AG04450 (cell line): ENCODE measurements around the gene CHAF1B. TPM values are rescaled to one million over a fixed set of nuclear protein-coding genes. Genes with fewer than 3 reads are reported as not detected.
"Not testable (repeated sequence)": the region's sequence is repeated elsewhere in the genome, so short reads cannot be mapped to it uniquely, and the experiment has no call there.

ENCODE experiments used
- CTCF ChIA-PET: fragments of 300-600, 350-600 bp; formaldehyde crosslinking; extraction: SDS; loops from one replicate; lab custom pipeline; 2022; ENCODE audit warnings: antibody characterized with exemption, inconsistent platforms; lab: Charles Lee
- POLR2A ChIA-PET: fragments of 350-600 bp; formaldehyde crosslinking; extraction: SDS; loops from one replicate; lab custom pipeline; 2021; ENCODE audit warnings: antibody characterized with exemption, inconsistent platforms; lab: Yijun Ruan, JAX
- DNase-seq: peaks from one replicate; pipeline ENCODE4 v3.0.0-alpha.2; 2011; ENCODE audit warnings: low read depth, low spot score
- H3K27ac ChIP-seq: one replicate; pipeline ENCODE4 v1.5.1; 2012; ENCODE audit warnings: low read depth, low read length, control low read depth
- H3K27me3 ChIP-seq: one replicate; pipeline ENCODE4 v1.6.0; 2012; ENCODE audit warnings: low read length; ENCODE audit not compliant: control insufficient read depth, insufficient read depth
- H3K4me3 ChIP-seq: 2 replicates; pipeline ENCODE4 v1.5.1; 2011; ENCODE audit warnings: mild to moderate bottlenecking, low read depth, low read length, control low read depth
- H3K9me3 ChIP-seq: 2 replicates; pipeline ENCODE4 v1.5.1; 2012; ENCODE audit warnings: low read length; ENCODE audit not compliant: control insufficient read depth, insufficient read depth
- polyA plus RNA-seq: library from polyadenylated mRNA; depleted of rRNA; stranded (reverse); fragments of >200 nt; gene quantifications from 2 replicates; pipeline ENCODE4 v1.2.3, GENCODE V29; 2011
- TF ChIP-seq, protein P1 (sequence below): IDR thresholded peaks from 2 replicates; pipeline ENCODE4 v1.5.1; 2011; ENCODE audit warnings: low read depth, low read length, control low read depth, inconsistent platforms

CHAF1B gene
- polyA plus RNA-seq, 1 experiment: 3.7 TPM

DNA sequence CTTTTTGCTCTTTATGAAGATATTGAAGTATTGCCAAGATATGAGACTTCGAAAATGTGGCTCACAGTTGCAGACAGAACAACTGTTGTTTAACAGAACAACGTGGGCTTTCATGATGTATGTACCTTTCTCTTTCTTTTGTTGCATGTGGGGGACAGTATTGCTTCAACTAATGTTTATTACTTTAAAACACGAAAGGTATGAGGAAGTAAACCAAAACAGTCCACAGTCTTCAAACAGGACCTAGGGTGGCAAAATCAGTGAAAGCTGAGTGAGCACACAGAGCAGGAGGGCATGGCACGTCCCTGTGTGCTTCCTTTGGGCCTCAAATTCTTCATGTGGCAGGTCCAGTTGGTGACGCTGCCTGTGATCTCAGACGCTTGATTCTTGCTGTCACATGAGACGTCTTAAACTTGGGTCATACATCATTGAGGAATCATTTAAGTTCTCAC, 7.8 kb upstream of the CHAF1B start:
- no peaks in the 10 kb centered on the region for H3K9me3 ChIP-seq
- TF ChIP-seq, protein P1, sequence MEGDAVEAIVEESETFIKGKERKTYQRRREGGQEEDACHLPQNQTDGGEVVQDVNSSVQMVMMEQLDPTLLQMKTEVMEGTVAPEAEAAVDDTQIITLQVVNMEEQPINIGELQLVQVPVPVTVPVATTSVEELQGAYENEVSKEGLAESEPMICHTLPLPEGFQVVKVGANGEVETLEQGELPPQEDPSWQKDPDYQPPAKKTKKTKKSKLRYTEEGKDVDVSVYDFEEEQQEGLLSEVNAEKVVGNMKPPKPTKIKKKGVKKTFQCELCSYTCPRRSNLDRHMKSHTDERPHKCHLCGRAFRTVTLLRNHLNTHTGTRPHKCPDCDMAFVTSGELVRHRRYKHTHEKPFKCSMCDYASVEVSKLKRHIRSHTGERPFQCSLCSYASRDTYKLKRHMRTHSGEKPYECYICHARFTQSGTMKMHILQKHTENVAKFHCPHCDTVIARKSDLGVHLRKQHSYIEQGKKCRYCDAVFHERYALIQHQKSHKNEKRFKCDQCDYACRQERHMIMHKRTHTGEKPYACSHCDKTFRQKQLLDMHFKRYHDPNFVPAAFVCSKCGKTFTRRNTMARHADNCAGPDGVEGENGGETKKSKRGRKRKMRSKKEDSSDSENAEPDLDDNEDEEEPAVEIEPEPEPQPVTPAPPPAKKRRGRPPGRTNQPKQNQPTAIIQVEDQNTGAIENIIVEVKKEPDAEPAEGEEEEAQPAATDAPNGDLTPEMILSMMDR: no peak
- DNase-seq: no peak
- ChIA-PET CTCF (no interaction called here), POLR2A (no interaction called here)
- H3K4me3 ChIP-seq: no peak overlapping the region
- no peak overlapping the region for H3K27ac ChIP-seq
- H3K27me3 ChIP-seq: no peaks in the 10 kb centered on the region

DNA sequence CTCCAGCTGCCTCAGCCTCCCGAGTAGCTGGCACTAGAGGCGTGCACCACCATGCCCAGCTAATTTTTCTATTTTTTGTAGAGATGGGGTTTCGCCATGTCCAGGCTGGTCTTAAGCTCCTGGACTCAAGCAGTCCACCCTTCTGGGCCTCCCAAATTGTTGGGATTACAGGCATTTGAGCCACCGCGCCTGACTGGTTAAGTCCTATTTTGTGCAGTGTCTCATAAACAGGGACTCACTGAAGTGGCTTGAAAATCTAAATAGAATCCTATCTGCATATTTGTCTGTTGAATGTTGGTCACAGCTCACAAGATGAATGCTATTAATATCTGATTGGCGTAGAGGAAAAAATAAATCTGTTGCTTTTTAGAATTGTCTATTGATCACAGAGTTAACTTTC, 5.9 kb upstream of the CHAF1B start:
- DNase-seq: no peak
- Histone ChIP-seq H3K9me3 (no peaks in the 10 kb centered on the region; the same call in 1 of the 2 replicates), H3K4me3 (no peak overlapping the region), H3K27me3 (no peaks in the 10 kb centered on the region), H3K27ac (no peak overlapping the region)
- TF ChIP-seq, protein P1: no peak
- ChIA-PET CTCF (interaction anchor here (1.0 kb wide), 1 partner anchor 239 kb away, joined by 3 read pairs; no protein-coding TSS in a partner anchor), POLR2A (no interaction called here)

DNA sequence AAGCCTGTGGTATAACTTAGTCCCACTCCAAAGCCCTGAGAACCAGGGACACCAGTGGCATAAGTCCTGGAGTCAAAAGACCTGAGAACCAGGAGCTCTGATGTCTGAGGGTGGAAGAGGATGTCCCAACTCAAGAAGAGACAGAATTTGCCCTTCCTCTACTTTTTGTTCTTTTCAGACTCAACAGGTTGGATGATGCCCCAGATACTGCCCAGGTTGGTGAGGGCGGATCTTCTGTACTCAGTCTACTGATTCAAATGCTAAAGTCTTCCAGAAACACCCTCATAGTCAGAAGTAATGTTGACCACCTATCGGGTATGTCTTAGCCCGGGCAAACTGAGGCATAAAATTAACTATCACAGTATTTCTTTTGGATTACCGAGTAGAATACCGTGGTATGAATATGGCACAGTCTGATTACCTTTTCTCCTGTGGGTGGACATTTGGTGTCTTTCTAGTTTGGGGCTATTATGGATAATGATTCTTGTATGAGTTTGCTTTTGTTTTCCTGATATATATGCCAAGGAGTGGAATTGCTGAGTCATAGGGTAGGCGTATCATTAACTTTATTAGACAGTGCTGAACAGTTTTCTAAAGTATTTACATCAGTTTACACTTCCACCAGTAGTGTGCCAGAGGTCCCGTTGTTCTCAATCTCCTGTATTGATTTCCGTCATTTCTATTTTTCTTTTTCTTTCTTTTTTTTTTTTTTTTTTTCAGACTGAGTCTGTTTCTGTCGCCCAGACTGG, 3.2 kb upstream of the CHAF1B start:
- no peak overlapping the region for H3K4me3 ChIP-seq
- TF ChIP-seq, protein P1: no peak
- no peak for DNase-seq
- CTCF ChIA-PET: no interaction called here
- H3K27me3 ChIP-seq: no peaks in the 10 kb centered on the region
- POLR2A ChIA-PET: no interaction called here
- no peak overlapping the region for H3K27ac ChIP-seq
- H3K9me3 ChIP-seq: no peaks in the 10 kb centered on the region; the same call in 1 of the 2 replicates

DNA sequence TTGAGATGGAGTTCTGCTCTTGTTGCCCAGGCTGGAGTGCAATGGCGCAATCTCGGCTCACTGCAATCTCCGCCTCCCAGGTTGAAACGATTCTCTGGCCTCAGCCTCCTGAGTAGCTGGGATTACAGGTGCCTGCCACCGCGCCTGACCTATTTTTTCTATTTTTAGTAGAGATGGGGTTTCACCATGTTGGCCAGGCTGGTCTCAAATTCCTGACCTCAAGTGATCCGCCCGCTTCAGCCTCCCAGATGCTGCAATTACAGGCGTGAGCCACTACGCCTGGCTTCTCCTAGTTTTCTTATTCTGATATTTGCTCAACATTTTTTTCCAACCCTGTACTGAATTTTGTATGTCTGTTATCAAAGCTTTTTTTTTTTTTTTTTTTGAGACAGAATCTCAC, 2.5 kb upstream of the CHAF1B start:
- POLR2A ChIA-PET, H3K9me3 ChIP-seq, DNase-seq, H3K27me3 ChIP-seq, H3K4me3 ChIP-seq, H3K27ac ChIP-seq: not testable (repeated sequence)
- CTCF ChIA-PET: interaction anchor here (0.6 kb wide), 1 partner anchor 266 kb away, joined by 5 read pairs; no protein-coding TSS in a partner anchor

DNA sequence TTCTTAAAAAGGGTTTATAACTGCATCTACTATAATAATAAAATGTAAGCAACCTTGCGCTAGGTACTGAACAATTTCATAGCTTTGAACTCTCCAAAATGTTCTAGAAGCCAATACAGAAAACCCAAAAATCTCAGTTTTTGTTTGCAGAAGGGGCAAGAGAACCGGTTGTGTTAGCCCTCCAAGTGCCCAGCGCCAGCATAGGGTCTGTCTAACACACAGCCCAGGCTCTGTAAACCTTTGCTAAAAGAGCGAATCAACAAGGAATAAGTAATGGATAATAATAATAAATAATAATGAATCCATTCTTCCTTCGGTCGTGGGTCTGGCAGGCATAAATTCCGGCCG, 333 bp upstream of the CHAF1B start:
- CTCF ChIA-PET: no interaction called here
- Histone ChIP-seq H3K27me3 (no peaks in the 10 kb centered on the region), H3K4me3 (peak overlapping the region; percentile 62), H3K27ac (no peak overlapping the region), H3K9me3 (no peaks in the 10 kb centered on the region; the same call in 1 of the 2 replicates)
- TF ChIP-seq, protein P1: no peak
- no peak for DNase-seq
- POLR2A ChIA-PET: no interaction called here
